Left kidney (tissue), 2 donors: Measurements from ENCODE around the gene FBXW7. TPM values are rescaled to one million over a fixed set of nuclear protein-coding genes. Genes with fewer than 3 reads are reported as not detected.
A peak's percentile ranks its signal among the peaks of the same experiment; 100 is the strongest.

Source experiments
- DNase-seq: peaks from one replicate; pipeline ENCODE4 v3.0.0-alpha.2; 2013
- polyA plus RNA-seq: library from polyadenylated mRNA; unstranded; fragments of 120-200 nt; gene quantifications from one replicate; pipeline ENCODE4 v1.2.1, GENCODE V29; 2013; ENCODE audit not compliant: insufficient read length

Gene FBXW7
- polyA plus RNA-seq, 1 donor, result 42.9 TPM

GRCh38 chr4:152283801-152284470, 252.0 kb downstream of the FBXW7 start:
- DNase-seq, result no peak

DNA sequence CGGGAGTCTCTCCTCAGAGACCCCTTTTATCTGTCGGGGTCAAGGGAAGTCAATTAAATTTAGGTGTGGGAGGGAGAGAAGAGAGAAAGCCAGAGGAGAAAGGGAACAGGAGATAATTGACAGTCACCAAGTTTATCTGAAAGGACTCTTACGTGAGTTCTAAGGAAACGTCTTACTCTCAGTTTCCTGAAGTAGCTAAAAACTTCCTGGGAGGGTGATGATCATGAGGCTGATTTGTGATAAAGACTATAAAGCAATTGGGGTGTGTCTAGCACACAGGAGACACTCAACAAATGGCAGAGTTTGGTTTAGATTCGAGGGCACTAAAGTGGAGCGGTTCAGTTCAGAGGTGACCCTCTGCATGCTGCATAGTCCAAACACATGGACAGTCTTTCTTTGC, 254.1 kb downstream of the FBXW7 start:
- no peak for DNase-seq

DNA sequence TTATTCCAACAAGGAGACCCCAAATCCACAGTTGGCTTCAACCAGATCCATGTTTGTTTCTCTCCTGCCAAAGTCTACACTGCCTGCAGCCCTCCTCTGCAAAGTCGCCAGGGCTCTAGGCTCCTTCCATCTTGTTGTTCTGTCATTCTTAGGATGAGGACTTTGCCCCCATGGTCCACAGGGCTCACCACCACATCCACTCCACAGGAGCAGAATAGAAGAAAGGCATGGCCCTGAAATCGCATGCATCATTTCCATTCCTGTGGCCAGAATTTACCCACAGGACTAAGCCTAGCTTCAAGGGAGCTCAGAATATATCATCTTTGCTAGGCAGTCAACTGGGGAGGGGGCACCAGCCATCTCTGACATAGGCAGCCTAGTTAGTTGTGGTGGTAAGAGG, 254.7 kb downstream of the FBXW7 start:
- no peak for DNase-seq

- DNase-seq, result no peak
Measured at GRCh38 chr4:152279234-152279566, 256.7 kb downstream of the FBXW7 start.

DNA sequence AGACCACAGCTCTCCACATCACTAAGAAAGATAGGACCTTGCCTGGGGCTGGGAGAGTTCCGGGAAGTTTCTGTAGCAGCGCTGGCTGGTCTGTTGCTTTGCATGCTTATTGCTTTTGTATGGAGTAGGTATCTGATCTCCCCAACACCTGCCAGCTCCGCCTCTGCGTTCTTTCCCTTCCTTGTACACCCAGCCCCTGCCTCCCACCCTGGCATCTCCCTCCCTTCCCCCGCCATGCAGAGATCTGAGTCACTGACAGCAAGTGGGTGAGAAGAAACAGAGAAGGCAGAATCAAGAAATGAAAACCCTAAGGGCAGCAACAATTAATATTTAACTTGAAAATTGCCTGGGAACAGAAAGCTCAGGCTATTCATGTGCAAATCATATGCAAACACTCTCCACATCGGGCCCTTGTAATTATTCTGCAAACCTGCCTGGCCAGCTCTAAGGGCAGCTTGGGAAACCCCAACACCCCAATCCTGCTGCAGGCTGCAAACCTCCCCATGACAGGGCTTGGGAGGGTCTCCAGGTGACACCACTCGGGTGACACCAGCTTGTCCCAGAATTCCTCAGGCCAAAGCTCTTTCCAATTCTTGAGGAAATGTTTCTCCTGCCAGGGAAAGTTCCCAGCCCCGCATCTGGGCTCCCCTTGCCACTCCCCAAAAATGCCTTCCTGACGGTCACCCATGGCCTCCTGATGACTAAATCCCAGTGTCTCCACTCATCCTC, 257.2 kb downstream of the FBXW7 start:
- DNase-seq, result peak; percentile 63

DNA sequence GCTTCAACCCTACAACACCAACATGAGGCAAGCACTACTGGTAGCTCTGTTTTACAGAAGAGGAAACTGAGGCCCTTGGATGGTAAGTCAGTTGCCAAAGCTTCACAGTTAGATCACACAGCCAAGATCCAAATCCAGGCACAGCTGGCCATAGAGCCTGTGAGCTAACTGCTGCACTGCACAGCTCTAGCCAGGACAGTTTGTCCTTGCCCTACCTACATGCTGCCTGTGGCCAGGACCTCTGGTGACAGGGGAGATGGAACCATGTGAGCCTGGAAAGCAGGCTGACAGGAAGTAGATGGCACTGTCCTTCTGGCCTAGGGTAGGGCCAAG, 257.8 kb downstream of the FBXW7 start:
- no peak for DNase-seq

DNA sequence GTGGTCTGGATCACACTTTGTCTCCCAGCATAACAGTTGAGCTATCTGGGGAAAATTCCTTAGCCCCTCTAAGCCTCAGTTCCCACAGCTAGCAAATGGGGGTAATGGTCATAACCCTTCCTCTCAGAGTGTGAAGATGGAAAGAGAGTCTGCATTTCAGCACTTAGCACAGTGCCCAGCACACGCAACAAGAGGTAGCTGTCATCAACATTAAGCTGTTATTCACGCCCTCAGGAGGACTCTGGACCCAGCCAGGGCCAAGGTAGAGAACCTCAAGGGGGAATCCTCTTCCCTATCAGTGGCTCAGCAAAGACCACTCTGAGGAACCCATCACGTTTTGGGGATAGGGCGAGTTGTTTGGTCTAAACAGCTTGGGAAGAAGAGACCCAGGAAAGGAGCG, 258.6 kb downstream of the FBXW7 start:
- DNase-seq, result no peak

DNA sequence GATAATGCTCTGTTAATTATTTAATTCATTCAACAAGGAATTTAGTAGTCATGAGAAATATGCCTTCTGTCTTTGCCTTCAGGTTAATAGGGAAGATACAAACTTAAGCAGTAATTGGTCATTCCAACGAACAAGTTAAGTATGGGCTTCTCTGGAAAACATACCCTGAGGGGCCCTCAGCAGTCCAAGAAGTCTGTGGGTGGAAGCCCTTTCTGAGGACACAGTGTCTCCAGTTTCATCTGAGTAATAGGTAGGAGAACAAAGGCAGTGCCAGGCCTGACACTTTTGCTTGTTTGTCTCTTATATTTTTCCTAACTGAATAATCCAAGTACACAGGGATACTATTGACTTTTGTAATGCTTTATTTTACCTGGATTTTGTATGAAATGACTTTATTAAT, 262.5 kb downstream of the FBXW7 start:
- DNase-seq, result no peak

Other genes starting within 250 kb of the FBXW7 start
- gene TMEM154, start 143.9 kb upstream of the FBXW7 start, polyA plus RNA-seq, result 1.5 TPM
- gene TIGD4, start 243.6 kb upstream of the FBXW7 start, polyA plus RNA-seq, result 3.1 TPM
- 44.2 TPM for gene ARFIP1, start 243.9 kb upstream of the FBXW7 start, polyA plus RNA-seq